ENCODE results near the gene MRPL41. TPM values are rescaled to one million over a fixed set of nuclear protein-coding genes. Genes with fewer than 3 reads are reported as not detected.
"Not testable (repeated sequence)": the region's sequence is repeated elsewhere in the genome, so short reads cannot be mapped to it uniquely, and the experiment has no call there.

The MRPL41 gene
- total RNA-seq, 1 experiment from 2014 or later = 46.9 TPM

GRCh38 chr9:137553654-137554053, 2.0 kb downstream of the MRPL41 start:
- not testable (repeated sequence) for H2AFZ ChIP-seq (ENCODE audit: low read length); H4K20me1 ChIP-seq (ENCODE audit: insufficient read depth, low read depth, low read length); H3K9me3 ChIP-seq (ENCODE audit: low read length); H3K4me2 ChIP-seq (ENCODE audit: low read depth, low read length, poor library complexity, severe bottlenecking); H3K36me3 ChIP-seq (ENCODE audit: insufficient read depth, low read length); H3K9me2 ChIP-seq (replicated peaks; ENCODE audit: insufficient read depth, low read length); H3K9ac ChIP-seq (ENCODE audit: low read length); H3K4me3 ChIP-seq (ENCODE audit: low read length); H3K27me3 ChIP-seq (ENCODE audit: low read length); DNase-seq; H3K27ac ChIP-seq (ENCODE audit: low read length)
- Histone ChIP-seq H3K79me2 (ENCODE audit: low read length) (peaks cover 10% of the 10 kb centered on the region), H3K4me1 (ENCODE audit: low read length) (peaks cover 11% of the 10 kb centered on the region)

GRCh38 chr9:137554349-137554748, 2.7 kb downstream of the MRPL41 start:
- no peak overlapping the region for H2AFZ ChIP-seq (ENCODE audit: low read length)
- H3K36me3 ChIP-seq (ENCODE audit: insufficient read depth, low read length) = peaks cover 6% of the 10 kb centered on the region
- DNase-seq = no peak
- no peaks in the 10 kb centered on the region for H3K9me2 ChIP-seq (replicated peaks; ENCODE audit: insufficient read depth, low read length)
- H3K4me1 ChIP-seq (ENCODE audit: low read length) = peaks cover 11% of the 10 kb centered on the region
- H3K27ac ChIP-seq (ENCODE audit: low read length) = no peak overlapping the region
- no peak overlapping the region for H3K4me3 ChIP-seq (ENCODE audit: low read length)
- no peak overlapping the region for H3K9ac ChIP-seq (ENCODE audit: low read length)
- H4K20me1 ChIP-seq (ENCODE audit: insufficient read depth, low read depth, low read length) = no peaks in the 10 kb centered on the region
- no peaks in the 10 kb centered on the region for H3K9me3 ChIP-seq (ENCODE audit: low read length)
- H3K27me3 ChIP-seq (ENCODE audit: low read length) = no peaks in the 10 kb centered on the region
- H3K4me2 ChIP-seq (ENCODE audit: low read depth, low read length, poor library complexity, severe bottlenecking) = no peak overlapping the region
- H3K79me2 ChIP-seq (ENCODE audit: low read length) = peaks cover 10% of the 10 kb centered on the region

GRCh38 chr9:137555179-137555578, 3.5 kb downstream of the MRPL41 start:
- no peaks in the 10 kb centered on the region for H3K27me3 ChIP-seq (ENCODE audit: low read length)
- peaks cover 10% of the 10 kb centered on the region for H3K79me2 ChIP-seq (ENCODE audit: low read length)
- no peak overlapping the region for H3K27ac ChIP-seq (ENCODE audit: low read length)
- H3K4me2 ChIP-seq (ENCODE audit: low read depth, low read length, poor library complexity, severe bottlenecking) = no peak overlapping the region
- H4K20me1 ChIP-seq (ENCODE audit: insufficient read depth, low read depth, low read length) = no peaks in the 10 kb centered on the region
- peaks cover 10% of the 10 kb centered on the region for H3K36me3 ChIP-seq (ENCODE audit: insufficient read depth, low read length)
- H3K9ac ChIP-seq (ENCODE audit: low read length) = no peak overlapping the region
- no peaks in the 10 kb centered on the region for H3K9me2 ChIP-seq (replicated peaks; ENCODE audit: insufficient read depth, low read length)
- H3K4me3 ChIP-seq (ENCODE audit: low read length) = no peak overlapping the region
- no peak for DNase-seq
- no peaks in the 10 kb centered on the region for H3K9me3 ChIP-seq (ENCODE audit: low read length)
- H2AFZ ChIP-seq (ENCODE audit: low read length) = no peak overlapping the region
- H3K4me1 ChIP-seq (ENCODE audit: low read length) = peaks cover 11% of the 10 kb centered on the region

DNA sequence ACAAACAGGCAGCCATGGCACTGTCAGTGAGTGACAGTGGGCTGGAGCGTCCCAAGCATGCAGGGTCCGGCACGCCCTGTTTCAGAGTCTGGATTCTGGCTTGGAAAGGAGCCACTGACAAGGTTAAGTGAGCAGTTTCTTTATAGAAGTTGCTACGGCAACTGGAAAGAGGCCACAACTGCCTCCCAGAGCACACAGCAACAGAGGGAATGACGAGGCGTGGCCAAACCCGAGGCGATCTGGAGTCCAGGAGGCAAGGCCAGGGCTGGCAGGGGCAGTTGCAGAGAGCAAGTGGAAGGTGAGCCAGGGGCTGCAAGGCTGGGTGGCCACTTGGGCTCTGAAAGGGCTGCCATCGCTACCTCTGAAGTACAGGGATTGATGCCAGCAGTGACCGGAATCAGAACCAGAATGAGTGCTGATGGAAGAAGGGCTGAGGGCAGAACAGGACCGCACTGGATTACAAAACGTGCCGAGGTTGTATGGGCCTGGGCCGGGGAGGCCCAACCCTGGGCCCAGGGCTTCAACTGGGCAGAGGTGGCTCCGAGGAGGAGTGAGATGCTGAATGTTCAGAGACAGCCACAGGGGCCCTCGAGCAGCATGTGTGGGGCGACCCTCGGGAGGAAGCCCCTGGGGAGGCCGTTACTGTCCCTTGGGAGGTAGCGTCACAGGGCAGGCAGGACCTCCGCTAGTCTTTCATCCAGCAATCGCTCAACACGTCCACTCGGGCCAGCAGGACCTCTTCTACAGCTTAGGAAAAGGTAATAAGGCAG, 4.6 kb downstream of the MRPL41 start:
- H3K27me3 ChIP-seq (ENCODE audit: low read length) = no peaks in the 10 kb centered on the region
- no peaks in the 10 kb centered on the region for H3K9me3 ChIP-seq (ENCODE audit: low read length)
- no peak overlapping the region for H3K9ac ChIP-seq (ENCODE audit: low read length)
- H3K9me2 ChIP-seq (replicated peaks; ENCODE audit: insufficient read depth, low read length) = no peaks in the 10 kb centered on the region
- H2AFZ ChIP-seq (ENCODE audit: low read length) = no peak overlapping the region
- no peak overlapping the region for H3K27ac ChIP-seq (ENCODE audit: low read length)
- no peak overlapping the region for H3K4me3 ChIP-seq (ENCODE audit: low read length)
- peaks cover 8% of the 10 kb centered on the region for H3K4me1 ChIP-seq (ENCODE audit: low read length)
- H3K79me2 ChIP-seq (ENCODE audit: low read length) = peaks cover 10% of the 10 kb centered on the region
- no peak for DNase-seq
- peaks cover 10% of the 10 kb centered on the region for H3K36me3 ChIP-seq (ENCODE audit: insufficient read depth, low read length)
- no peak overlapping the region for H3K4me2 ChIP-seq (ENCODE audit: low read depth, low read length, poor library complexity, severe bottlenecking)
- H4K20me1 ChIP-seq (ENCODE audit: insufficient read depth, low read depth, low read length) = no peaks in the 10 kb centered on the region

GRCh38 chr9:137558127-137558526, 6.4 kb downstream of the MRPL41 start:
- no peaks in the 10 kb centered on the region for H3K9me3 ChIP-seq (ENCODE audit: low read length)
- H3K4me3 ChIP-seq (ENCODE audit: low read length) = no peak overlapping the region
- H3K27ac ChIP-seq (ENCODE audit: low read length) = no peak overlapping the region
- no peak overlapping the region for H3K4me2 ChIP-seq (ENCODE audit: low read depth, low read length, poor library complexity, severe bottlenecking)
- H3K9me2 ChIP-seq (replicated peaks; ENCODE audit: insufficient read depth, low read length) = no peaks in the 10 kb centered on the region
- no peak for DNase-seq
- no peaks in the 10 kb centered on the region for H4K20me1 ChIP-seq (ENCODE audit: insufficient read depth, low read depth, low read length)
- no peak overlapping the region for H3K9ac ChIP-seq (ENCODE audit: low read length)
- H2AFZ ChIP-seq (ENCODE audit: low read length) = no peak overlapping the region
- peaks cover 14% of the 10 kb centered on the region for H3K36me3 ChIP-seq (ENCODE audit: insufficient read depth, low read length)
- H3K4me1 ChIP-seq (ENCODE audit: low read length) = no peaks in the 10 kb centered on the region
- no peaks in the 10 kb centered on the region for H3K79me2 ChIP-seq (ENCODE audit: low read length)
- no peaks in the 10 kb centered on the region for H3K27me3 ChIP-seq (ENCODE audit: low read length)

DNA sequence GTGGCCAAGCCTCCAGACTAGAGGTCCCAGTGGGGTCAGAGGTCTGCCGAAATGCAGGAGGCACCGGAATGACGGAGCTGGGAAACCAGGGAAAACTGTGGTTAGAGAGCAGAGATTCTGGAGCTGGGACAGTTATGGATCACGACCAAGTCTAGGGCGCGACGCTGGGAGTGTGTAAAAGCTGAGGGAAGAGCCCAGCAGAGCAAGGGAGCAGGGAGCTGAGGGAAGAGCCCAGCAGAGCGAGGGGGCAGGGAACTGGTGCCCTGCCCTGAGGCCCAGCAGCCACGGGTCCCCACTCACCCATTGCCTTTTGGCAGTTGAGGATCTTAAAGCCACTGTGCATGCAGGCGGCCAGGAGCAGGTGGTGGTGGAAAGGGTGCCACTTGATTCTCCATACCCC, 12.5 kb downstream of the MRPL41 start:
- Histone ChIP-seq H3K27me3 (ENCODE audit: low read length) (no peaks in the 10 kb centered on the region), H3K27ac (ENCODE audit: low read length) (no peak overlapping the region), H3K4me1 (ENCODE audit: low read length) (no peaks in the 10 kb centered on the region), H2AFZ (ENCODE audit: low read length) (no peak overlapping the region), H3K4me3 (ENCODE audit: low read length) (no peak overlapping the region), H3K36me3 (ENCODE audit: insufficient read depth, low read length) (peaks cover 18% of the 10 kb centered on the region), H3K9me2 (replicated peaks; ENCODE audit: insufficient read depth, low read length) (no peaks in the 10 kb centered on the region), H3K79me2 (ENCODE audit: low read length) (0 out of 2 replicates have a peak, but pooled peaks cover 10% of the 10 kb centered on the region), H3K4me2 (ENCODE audit: low read depth, low read length, poor library complexity, severe bottlenecking) (no peak overlapping the region), H4K20me1 (ENCODE audit: insufficient read depth, low read depth, low read length) (0 out of 2 replicates have a peak, but pooled peaks cover 5% of the 10 kb centered on the region), H3K9ac (ENCODE audit: low read length) (no peak overlapping the region), H3K9me3 (ENCODE audit: low read length) (no peaks in the 10 kb centered on the region)
- no peak for DNase-seq

GRCh38 chr9:137564817-137565411, 13.2 kb downstream of the MRPL41 start:
- no peaks in the 10 kb centered on the region for H3K9me2 ChIP-seq (replicated peaks; ENCODE audit: insufficient read depth, low read length)
- 0 out of 2 replicates have a peak, but pooled peaks cover 5% of the 10 kb centered on the region for H4K20me1 ChIP-seq (ENCODE audit: insufficient read depth, low read depth, low read length)
- H3K4me2 ChIP-seq (ENCODE audit: low read depth, low read length, poor library complexity, severe bottlenecking) = no peak overlapping the region
- no peaks in the 10 kb centered on the region for H3K4me1 ChIP-seq (ENCODE audit: low read length)
- H3K36me3 ChIP-seq (ENCODE audit: insufficient read depth, low read length) = peaks cover 17% of the 10 kb centered on the region
- H2AFZ ChIP-seq (ENCODE audit: low read length) = no peak overlapping the region
- 0 out of 2 replicates have a peak, but pooled peaks cover 10% of the 10 kb centered on the region for H3K79me2 ChIP-seq (ENCODE audit: low read length)
- no peak overlapping the region for H3K4me3 ChIP-seq (ENCODE audit: low read length)
- H3K9ac ChIP-seq (ENCODE audit: low read length) = no peak overlapping the region
- no peaks in the 10 kb centered on the region for H3K27me3 ChIP-seq (ENCODE audit: low read length)
- H3K27ac ChIP-seq (ENCODE audit: low read length) = no peak overlapping the region
- DNase-seq = no peak
- H3K9me3 ChIP-seq (ENCODE audit: low read length) = no peaks in the 10 kb centered on the region

GRCh38 chr9:137568445-137568844, 16.8 kb downstream of the MRPL41 start:
- H3K27me3 ChIP-seq (ENCODE audit: low read length); H4K20me1 ChIP-seq (ENCODE audit: insufficient read depth, low read depth, low read length); H3K9me3 ChIP-seq (ENCODE audit: low read length); H3K9ac ChIP-seq (ENCODE audit: low read length); H3K4me3 ChIP-seq (ENCODE audit: low read length); DNase-seq; H3K4me2 ChIP-seq (ENCODE audit: low read depth, low read length, poor library complexity, severe bottlenecking); H2AFZ ChIP-seq (ENCODE audit: low read length); H3K4me1 ChIP-seq (ENCODE audit: low read length); H3K27ac ChIP-seq (ENCODE audit: low read length); H3K9me2 ChIP-seq (replicated peaks; ENCODE audit: insufficient read depth, low read length): not testable (repeated sequence)
- H3K36me3 ChIP-seq (ENCODE audit: insufficient read depth, low read length) = peaks cover 26% of the 10 kb centered on the region
- peaks cover 14% of the 10 kb centered on the region; the same call in 1 of the 2 replicates for H3K79me2 ChIP-seq (ENCODE audit: low read length)
